Putamen (tissue), 1 donor: ENCODE results near the gene HIP1.
"Not testable (repeated sequence)": the region's sequence is repeated elsewhere in the genome, so short reads cannot be mapped to it uniquely, and the experiment has no call there.

ENCODE experiments used
- DNase-seq: peaks from one replicate; pipeline ENCODE4 v3.0.0-alpha.2; 2016; ENCODE audit warnings: low spot score

HIP1 gene

GRCh38 chr7:75569629-75570282 lies 169.0 kb downstream of the HIP1 start:
- DNase-seq, result not testable (repeated sequence)

GRCh38 chr7:75567948-75568595 lies 170.7 kb downstream of the HIP1 start:
- peak; percentile 32 for DNase-seq

GRCh38 chr7:75565132-75565837 lies 173.5 kb downstream of the HIP1 start:
- DNase-seq, result peak; percentile 20

GRCh38 chr7:75563171-75563570 lies 175.6 kb downstream of the HIP1 start:
- DNase-seq, result no peak

GRCh38 chr7:75559976-75560365 lies 178.8 kb downstream of the HIP1 start:
- no peak for DNase-seq

- no peak for DNase-seq
Observed at GRCh38 chr7:75559355-75559975, 179.3 kb downstream of the HIP1 start.

- not testable (repeated sequence) for DNase-seq
Observed at GRCh38 chr7:75556835-75557234, 181.9 kb downstream of the HIP1 start.

GRCh38 chr7:75555736-75556135 lies 183.0 kb downstream of the HIP1 start:
- DNase-seq, result no peak

- no peak for DNase-seq
Observed at GRCh38 chr7:75546237-75547015, 192.3 kb downstream of the HIP1 start.

- no peak for DNase-seq
Observed at GRCh38 chr7:75537731-75538130, 201.0 kb downstream of the HIP1 start.

GRCh38 chr7:75536940-75537538 lies 201.7 kb downstream of the HIP1 start:
- no peak for DNase-seq

- no peak for DNase-seq
Observed at GRCh38 chr7:75536491-75536890, 202.2 kb downstream of the HIP1 start.

GRCh38 chr7:75534727-75535307 lies 203.9 kb downstream of the HIP1 start:
- DNase-seq, result peak; percentile 62

- no peak for DNase-seq
Observed at GRCh38 chr7:75533926-75534325, 204.8 kb downstream of the HIP1 start.

GRCh38 chr7:75532639-75533038 lies 206.1 kb downstream of the HIP1 start:
- DNase-seq, result no peak

GRCh38 chr7:75531359-75531821 lies 207.4 kb downstream of the HIP1 start:
- DNase-seq, result no peak

- not testable (repeated sequence) for DNase-seq
Observed at GRCh38 chr7:75527224-75527722, 211.5 kb downstream of the HIP1 start.

- DNase-seq, result not testable (repeated sequence)
Observed at GRCh38 chr7:75521727-75522126, 217.0 kb downstream of the HIP1 start.

- not testable (repeated sequence) for DNase-seq
Observed at GRCh38 chr7:75518842-75519241, 219.9 kb downstream of the HIP1 start.

- not testable (repeated sequence) for DNase-seq
Observed at GRCh38 chr7:75509033-75509432, 229.7 kb downstream of the HIP1 start.

- not testable (repeated sequence) for DNase-seq
Observed at GRCh38 chr7:75492020-75492419, 246.7 kb downstream of the HIP1 start, which contains the start of gene SPDYE5. Gene SPDYE5 (plus strand): TSS chr7:75492320. CDS start chr7:75494048, 1,728 bp downstream.
